Stimulated activated CD4-positive, alpha-beta T cell treated with anti-CD3 and anti-CD28 coated beads, Interleukin-1b, Interleukin-23, amount 100 ng/mL, for 24 hours (primary cell): ENCODE measurements around the gene PTPRE.

Source experiments
- DNase-seq, 4 experiments: peaks; one replicate each; pipeline ENCODE4 v3.0.0-alpha.2; 2020; ENCODE audit warnings: low read depth in 4 of 4, low spot score in 1 of 4

Gene PTPRE

DNA sequence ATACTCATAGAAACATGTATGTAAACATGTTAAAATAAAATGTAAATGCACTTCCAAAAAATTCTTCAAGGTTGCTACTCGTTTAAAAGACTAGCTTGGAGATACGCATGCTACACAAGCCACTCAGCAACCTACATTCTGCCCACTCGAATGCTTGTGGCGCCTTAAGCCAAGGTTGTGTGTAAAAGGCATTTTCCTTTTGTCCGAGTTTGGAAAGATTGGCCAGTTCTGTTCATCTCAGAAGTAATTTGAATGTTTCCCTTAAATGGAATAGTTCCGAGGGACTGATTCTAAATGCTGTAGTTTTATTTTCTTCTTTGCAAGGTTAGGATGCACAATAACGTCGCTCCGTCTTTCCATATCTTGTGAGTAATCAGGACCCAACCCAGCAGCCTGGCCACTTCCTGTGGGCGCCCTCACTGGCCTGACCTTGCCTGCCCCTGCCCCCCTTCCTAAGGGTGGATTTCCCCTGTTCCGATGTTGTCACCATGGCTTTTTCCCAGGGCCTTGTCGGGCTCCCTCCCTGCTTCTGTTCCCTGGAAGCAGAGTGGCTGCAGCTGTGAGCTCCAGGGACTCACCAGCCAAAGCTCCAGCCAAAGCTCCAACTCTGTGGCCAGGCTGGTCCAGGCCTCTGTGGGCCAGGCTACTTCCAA lies 70.6 kb downstream of the PTPRE start:
- no peak for DNase-seq

DNA sequence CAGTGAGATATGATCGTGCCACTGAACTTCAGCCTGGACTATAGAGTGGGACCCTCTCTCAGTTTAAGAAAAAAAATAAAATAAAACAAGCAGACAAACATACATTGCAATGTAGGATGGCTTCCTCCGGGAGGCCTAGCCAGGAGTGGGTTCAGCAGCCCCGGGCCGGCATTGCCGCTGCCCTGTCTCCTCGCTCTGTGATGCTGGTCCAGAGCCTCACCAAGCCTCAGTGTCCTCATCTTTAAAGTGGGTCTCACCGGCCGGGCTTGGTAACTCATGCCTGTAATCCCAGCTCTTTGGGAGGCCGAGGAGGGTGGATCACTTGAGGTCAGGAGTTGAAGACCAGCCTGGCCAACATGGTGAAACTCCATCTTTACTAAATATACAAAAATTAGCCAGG lies 71.6 kb downstream of the PTPRE start:
- no peak for DNase-seq

DNA sequence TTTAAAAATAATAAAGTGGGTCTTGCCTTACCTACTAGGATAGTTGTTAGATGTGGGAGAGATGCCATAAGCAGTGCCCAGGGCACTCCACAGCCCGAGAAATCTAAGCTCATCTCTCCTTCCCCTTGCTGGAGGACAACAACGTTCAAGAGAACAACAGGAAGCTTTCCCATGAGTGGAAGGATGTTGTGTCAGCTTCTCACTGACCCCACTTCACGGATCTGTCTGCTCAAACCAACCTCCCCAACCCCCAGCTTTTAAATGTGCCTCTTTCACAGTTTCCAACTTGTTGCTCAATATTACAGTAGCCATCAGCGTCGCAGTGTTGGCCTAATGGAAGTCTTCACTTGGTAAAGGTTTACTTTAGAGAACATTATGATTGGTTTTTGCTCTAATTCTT lies 72.1 kb downstream of the PTPRE start:
- DNase-seq = no peak

DNA sequence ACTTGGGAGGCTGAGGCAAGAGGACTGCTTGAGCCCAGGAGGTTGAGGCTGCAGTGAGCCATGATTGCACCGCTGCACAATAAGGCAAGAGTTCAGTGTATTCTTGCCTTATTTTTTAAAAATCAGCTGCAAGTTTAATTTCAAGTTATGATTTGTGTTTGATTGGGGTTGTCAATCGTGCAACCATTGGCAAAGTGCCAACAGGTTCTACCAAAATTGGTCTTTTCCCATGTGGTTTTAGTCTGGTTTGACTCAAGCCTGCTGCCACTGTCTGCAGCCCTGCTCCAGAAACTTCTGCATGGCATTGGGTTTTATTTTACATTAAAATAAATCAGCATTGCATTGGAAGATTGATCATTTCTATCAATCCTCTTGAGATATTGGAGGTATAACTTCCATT lies 72.7 kb downstream of the PTPRE start:
- DNase-seq = no peak

DNA sequence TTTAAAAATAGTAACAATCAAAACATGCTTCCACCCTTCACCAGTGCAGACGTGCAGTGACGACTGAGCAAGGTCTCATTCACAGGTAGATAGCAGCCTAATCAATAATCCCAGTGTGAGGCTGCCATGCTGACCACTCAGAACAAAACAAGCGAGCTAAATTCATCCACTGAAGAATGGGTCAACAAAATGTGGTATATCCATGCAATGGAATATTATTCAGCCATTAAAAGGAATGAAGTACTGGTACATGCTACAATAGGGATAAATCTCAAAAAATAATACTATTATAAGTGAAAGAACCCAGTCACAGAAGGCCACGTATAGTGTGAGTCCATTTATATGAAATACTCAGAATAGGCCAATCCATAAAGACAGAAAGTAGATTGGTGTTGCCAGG lies 74.0 kb downstream of the PTPRE start:
- DNase-seq = no peak

DNA sequence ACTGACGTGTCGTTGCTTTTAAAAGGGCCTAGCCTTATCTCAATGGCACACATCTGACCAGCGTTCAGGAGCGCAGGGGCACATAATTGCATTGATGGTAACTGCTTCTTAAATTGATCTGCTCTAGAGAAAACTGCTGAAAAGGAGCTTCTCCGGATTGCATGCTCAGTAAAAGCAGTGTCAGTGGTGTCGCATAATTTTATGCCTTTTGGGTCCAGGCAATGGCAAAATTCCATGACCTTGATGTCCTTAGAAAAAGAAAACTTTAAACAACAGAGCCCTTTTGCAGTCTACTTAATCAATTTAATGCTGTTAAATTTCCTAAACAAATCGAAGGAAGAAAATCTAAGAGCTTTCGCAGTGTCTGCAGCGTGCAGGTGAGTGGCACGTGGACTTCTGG lies 75.7 kb downstream of the PTPRE start:
- no peak for DNase-seq

DNA sequence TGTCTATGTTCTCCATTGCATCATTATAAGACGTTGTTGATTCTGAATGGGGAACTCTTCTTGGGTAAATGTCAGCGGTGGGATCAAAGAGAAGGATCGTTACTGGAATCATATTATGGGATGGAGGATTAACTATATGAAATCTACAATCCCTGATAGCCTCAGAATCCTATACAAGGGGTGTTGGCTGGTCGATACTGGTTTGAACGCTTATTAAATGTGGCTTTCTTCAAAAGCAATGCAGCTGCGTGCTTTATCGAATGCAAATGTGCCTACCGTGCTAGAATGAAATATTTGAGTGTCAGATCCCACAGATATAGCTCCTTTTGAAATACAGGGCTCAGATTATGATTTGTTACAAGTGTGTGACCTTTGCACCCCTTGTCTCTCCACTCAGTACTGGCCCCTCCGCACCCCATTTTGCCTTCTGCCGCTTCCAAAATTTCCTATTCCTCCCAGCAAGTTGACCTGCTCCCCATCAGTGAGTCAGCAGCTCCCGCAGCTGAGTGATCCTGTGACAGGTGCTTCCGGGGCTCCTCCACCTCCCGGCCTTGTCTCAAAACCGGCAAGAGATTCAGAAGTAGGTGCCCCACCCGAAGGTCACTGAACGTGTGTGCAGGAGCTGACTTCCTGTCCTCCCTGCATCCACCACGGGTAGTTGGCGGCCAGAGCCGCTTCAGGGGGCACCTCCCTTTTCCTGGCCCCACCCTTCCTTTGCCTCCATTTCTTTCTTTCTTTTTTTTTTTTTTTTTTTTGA lies 76.6 kb downstream of the PTPRE start:
- DNase-seq = no peak

DNA sequence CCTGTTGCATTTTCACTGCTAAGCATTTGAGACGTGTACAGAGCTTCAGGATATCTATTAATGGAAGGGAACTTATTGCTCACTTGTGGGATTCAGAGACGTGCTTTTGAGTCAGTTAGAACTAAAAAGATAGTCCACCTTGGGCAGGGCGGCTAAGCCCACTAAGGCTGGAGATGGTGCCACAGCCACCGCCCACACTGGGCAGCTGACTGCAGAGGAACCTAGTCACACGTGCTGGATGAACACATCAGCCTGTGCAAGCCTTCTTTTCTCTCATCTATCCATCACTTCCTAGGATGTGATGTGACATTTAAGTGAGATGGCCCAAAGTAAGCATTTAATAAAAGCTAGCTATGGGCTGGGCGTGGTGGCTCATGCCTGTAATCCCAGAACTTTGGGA lies 78.0 kb downstream of the PTPRE start:
- no peak for DNase-seq

DNA sequence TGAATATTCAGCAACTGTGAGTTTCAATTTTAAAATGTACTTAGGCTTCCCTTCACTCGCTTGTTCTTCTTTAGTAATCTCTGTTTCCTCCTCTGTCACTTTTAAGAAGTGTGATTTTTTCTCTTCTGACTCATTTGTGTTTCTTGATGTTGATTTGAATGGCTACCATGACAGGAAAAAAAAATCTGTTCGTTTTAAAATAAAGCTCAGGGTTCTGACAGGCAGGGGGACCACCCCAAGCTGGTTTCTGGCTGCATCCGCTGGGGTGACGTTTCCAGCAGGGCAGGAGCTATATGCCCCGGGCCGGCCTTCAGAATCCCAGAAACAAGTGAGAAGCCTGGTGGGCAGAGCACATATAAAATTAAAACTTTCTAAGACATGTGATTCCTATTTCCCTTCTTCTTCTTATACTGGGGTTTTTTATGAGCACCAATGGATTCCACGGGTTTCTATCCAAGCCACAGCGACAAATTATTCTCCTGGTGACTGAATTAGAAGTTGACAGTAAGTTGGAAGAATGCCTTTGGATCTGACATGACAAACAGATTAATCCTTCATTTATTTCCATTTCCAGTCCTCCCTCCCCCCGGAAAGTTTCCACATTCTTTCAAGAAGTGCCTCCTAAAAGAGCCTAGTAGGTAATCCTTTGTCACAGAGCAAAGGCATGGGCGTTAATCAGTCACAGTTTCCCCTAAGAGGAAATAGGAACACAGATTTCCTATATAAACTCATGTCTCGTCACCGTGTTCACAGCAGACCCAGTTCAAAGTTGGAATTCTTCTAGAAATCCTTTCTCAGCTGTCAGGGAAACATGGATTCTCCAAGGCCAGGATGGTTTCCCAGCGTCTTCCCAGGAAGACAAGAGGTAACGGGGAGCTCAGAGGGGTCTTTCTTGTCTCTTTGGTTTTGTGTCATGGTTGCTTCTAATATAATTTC lies 79.9 kb downstream of the PTPRE start:
- DNase-seq = no peak

DNA sequence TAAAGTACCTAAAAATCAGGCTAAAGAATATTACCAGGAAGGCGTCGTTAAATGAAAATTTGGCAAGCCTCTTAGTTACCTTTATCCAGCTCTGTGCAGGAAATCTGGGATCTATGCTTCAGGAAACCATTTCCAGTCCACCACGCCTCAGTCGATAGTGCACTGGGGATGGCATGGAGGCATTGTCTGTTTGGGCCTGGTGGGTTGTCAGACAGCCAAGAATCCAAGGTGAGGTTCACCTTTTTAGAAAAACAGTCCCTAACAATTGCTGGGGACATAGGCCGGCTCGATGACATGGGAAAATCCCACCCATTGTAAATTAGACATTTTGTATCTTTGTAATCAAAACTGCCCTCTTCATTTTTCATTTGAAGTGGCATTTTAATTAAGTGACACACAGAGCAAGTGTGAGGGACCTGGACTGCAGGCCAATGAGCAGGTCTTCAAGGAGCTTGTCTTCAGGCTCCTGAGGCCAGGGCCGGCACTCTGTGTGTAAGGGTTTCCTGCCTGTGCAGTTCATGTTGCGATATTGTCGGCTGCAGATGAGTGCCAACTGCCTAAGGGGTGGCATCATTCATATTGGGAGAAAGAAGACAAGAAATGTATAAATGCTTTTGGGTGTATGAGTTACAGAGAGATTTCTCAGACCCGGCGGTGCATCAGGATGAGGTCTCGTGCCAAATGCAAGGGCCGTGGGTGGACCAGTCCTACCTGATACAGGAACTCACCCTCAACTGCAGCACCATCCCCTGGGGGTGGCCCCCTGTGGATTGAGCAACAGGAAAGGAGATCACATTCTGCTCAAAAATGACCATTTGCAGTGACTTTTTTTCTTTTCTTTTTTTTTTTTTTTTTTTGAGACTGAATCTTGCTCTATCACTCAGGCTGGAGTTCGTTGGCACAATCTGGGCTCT lies 80.8 kb downstream of the PTPRE start:
- no peak for DNase-seq

DNA sequence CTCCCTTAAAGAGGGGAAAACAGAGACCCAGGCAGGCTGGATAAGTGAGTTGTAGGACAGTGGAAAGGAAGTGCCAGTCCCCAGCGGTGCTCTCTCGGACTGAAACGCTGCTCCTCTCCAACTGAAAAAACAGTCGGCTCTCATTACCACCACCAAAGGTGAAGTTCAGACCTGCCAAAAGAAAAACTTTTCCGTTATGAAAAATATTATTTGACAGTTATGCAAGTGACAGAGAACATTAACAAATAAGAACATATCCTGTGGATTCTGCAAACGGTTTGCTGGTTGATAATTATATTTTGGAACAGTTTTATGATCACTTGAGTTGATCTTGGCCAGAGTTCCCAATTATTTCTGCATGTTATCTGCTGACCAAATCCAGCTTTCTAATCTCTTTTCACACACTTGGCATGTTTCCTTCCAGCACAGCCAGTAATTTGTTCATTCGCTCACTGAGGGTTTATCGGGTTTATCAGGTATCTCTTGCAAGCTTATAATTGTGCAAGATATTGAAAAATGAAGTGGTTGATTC lies 82.6 kb downstream of the PTPRE start:
- DNase-seq = no peak

DNA sequence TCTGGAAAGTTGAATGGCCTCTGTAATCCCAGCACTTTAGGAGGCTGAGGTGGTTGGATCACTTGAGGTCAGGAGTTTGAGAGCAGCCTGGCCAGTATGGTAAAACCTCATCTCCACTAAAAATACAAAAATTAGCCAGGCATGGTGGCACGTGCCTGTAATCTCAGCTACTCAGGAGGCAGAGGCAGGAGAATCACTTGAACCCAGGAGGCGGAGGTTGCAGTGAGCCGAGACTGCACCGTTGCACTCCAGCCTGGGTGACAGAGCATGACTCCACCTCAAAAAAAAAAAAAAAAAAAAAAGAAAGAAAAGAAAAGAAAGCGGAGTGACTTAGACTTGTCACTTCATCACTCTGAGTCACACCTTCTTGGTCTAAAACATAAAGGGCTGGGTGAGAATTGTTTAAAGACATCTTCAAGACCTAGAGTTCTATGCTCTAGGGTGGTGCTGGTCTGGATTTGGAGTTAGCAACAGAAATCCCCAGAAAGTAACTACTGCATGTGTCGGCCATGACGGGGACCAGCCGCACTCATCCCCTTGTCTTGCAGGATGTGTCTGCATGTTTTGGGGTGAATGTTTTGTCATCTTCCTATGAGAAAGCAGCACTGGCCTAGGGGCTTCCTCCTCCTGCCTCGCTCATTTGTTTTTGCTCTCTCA lies 83.4 kb downstream of the PTPRE start:
- peak in 1 of 4 experiments; percentile 14 for DNase-seq

DNA sequence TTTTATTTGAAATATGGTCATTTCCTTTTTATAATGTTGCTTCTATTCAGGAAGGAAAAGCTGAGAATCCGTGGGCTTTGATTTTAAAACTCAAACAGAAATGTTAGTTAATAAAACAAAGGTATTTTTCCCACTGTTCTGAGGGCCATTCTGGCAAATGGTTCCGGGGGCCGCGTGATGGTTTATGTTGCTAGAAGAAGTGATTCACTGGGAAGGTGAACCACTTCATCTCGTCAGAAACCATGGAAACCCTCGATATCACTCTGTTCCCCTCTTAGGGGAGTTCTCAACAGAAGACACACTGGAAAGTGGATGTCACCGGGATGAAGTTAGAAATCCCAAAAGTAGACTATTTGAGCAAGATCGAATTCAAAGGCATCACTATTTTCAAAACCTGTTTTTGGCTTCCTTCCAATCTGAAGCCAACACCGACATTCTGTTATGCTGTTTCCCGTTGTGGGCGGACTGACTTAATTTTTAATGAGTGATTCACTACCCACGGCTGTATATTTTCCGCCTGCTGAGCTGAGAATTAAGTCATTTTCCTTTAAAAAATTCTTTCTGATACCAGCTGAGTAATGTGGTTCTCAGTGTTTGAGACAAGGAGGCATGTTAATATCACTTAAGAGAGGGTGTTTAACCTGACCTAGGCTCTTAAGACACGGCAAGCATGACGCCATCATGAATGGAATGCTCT lies 84.1 kb downstream of the PTPRE start:
- DNase-seq = peak in 3 of 4 experiments; percentile 38 to 57 (median 54)

DNA sequence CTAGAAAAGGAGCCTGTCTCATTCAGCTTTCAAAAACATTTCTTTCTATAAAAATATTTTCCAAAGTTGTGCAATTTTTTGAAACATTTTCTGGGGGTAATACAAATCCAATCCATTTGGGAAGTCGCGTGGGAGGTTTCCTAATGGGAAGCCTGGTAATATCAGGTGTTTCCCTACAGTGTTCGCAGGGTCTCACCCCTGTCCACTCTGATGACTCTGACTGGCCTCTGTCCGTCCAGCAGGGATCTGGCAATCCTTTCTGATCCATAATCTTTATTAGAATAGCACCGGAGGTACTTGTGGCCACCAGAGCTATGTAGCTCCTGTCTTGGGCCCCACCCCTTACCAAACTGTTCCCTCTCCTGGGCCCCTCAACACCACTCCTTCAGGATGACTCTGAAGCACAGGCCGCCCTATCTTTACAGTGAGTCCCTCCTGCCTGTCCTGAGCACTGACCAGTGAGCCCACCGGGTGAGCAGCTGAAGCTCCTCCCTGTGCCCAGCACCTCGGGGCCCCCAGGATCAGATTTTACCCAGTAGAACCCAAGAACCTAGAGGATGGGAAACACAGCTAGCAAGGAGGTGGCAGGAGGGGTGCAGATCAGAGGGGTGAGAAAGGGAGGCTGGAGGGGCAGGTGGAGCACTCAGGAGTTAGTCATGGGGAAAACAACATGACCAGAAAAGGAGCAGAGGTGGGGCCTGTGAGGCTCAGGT lies 84.8 kb downstream of the PTPRE start:
- DNase-seq = no peak

DNA sequence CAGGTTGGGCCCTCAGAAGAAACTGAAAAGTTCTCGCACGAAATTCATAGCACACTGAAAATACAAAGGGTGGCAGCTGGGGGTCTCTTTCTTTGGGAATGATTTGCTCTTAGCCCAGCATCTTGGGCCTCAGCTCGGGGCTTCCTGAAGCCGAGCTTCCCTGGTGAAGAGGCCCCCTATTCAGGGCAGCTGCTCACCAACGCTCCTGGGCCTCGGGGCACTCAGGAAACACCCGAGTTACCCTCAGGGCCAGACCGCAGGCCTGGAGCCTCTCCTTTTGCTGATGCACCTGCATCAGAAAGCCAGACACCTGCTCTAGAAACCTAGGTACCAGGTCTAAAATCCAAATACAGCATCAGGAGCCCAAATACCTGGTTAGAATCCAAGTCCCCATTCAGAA lies 85.5 kb downstream of the PTPRE start:
- no peak for DNase-seq

DNA sequence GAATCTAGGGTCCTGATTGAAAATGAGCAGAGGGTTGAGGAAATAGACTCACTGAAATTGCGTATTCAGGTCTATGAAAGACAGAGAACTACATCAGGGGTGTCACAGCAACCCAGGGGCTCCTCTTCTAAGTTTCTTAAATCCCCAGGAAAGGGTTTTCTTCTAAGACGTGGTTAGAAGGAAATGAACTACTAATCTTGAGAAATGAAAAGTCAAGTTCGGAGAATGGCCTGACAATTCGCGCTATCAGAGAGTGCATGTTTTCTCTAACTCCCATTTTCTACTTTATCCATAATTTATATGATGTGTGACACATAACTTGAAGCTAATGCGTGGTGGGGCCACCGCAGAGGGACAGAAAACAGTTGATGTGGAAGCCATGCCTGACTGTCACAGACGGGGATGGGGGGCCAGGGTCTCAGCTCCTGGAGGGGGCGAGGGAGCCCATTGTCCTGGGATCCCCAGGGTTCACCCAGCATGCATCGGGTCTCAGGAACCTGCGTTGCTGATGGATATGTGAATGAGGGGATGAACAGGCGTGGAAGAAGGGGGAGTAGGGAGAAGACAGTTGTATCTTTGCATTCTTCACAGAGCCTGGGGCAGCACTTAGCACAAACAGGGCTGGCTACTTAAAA lies 86.3 kb downstream of the PTPRE start:
- no peak for DNase-seq

DNA sequence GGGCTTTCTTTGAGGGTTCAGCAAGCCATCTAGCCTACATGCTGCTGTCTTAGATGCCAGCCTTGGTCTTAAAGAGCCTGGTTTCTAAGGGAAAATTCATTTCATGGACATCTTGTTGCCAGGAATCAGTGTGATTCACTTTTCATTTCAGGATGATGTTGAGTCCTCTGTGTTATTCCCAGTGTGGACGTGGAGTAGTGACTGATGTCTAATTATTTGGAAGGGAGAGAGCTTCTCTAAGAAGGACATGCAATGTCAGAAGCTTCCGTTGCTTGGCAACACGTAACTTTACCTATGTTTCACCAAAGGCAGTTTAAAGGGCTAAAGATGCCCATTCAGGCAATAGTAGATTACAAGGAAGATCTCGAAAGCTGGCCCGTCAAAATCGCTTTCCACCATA lies 89.0 kb downstream of the PTPRE start:
- no peak for DNase-seq

DNA sequence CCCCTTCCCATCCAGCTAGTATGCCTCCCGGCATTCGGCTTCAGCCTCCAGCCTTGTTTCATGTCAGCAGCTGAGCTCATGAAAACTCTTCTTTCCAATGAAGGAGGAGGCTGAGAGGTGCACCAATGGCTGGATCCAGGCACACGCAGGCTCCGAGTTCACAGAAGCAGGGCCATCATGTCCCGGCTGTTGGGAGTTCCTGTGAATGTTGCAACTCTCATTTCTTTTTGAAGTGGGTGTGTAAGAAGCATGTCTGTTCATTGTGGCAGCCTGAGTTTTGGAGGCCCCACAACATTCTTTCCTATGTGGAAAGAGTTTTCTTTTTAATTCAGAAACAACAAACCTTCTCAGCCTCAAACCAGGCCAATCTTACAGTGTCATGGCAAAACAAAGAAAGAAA lies 89.7 kb downstream of the PTPRE start:
- DNase-seq = no peak
